IMR-90 (cell line): ENCODE data around the gene GIMAP5. TPM values are rescaled to one million over a fixed set of nuclear protein-coding genes. Genes with fewer than 3 reads are reported as not detected.

Experiments
- ATAC-seq: fragments of 200-7000 bp; cut with Tn5 transposase; 2 replicates; pipeline ENCODE4 v1.9.1; 2020; ENCODE audit warnings: low read depth, mild to moderate bottlenecking, moderate library complexity
- BruUV-seq: library from RNA; stranded (reverse); fragments of 400-500 nt; replicated peaks from 2 replicates; lab custom pipeline; 2021; lab: Mats Ljungman, UMichigan
- CTCF ChIA-PET: fragments of 300-600 bp; formaldehyde crosslinking; extraction: SDS; loops from one replicate; lab custom pipeline; 2021; ENCODE audit warnings: antibody characterized with exemption; lab: Yijun Ruan, JAX
- POLR2A ChIA-PET: fragments of 300-600 bp; sonication (Branson Sonifier 250); formaldehyde crosslinking; loops from one replicate; lab custom pipeline; 2022; ENCODE audit warnings: antibody characterized with exemption; ENCODE audit not compliant: unreplicated experiment; lab: Charles Lee
- DNase-seq: peaks from one replicate; pipeline ENCODE4 v3.0.0; 2013
- H2AFZ ChIP-seq: replicated peaks from 2 replicates; pipeline ENCODE3; 2013; ENCODE audit warnings: low read length, mild to moderate bottlenecking; ENCODE audit not compliant: poor library complexity
- H2AK5ac ChIP-seq: 2 replicates; pipeline ENCODE4 v1.6.1; 2013; ENCODE audit warnings: low read depth, low read length, inconsistent platforms
- H2AK9ac ChIP-seq: replicated peaks from 2 replicates; pipeline ENCODE3; 2013; ENCODE audit warnings: mild to moderate bottlenecking, low read depth, low read length, moderate library complexity; ENCODE audit not compliant: poor library complexity
- H2BK120ac ChIP-seq: 2 replicates; pipeline ENCODE4 v1.6.1; 2013; ENCODE audit warnings: low read depth, low read length, inconsistent platforms
- H2BK15ac ChIP-seq: 3 replicates; pipeline ENCODE4 v1.6.1; 2013; ENCODE audit warnings: low read depth, low read length, inconsistent platforms
- H2BK20ac ChIP-seq: 2 replicates; pipeline ENCODE4 v1.6.1; 2013; ENCODE audit warnings: low read depth, mild to moderate bottlenecking, inconsistent platforms, low read length, moderate library complexity
- H2BK5ac ChIP-seq: 2 replicates; pipeline ENCODE4 v1.6.1; 2013; ENCODE audit warnings: mild to moderate bottlenecking, low read depth, low read length, inconsistent platforms; ENCODE audit not compliant: poor library complexity, severe bottlenecking
- H3K14ac ChIP-seq: replicated peaks from 2 replicates; pipeline ENCODE4 v1.6.1; 2013; ENCODE audit warnings: low read depth, low read length, inconsistent platforms
- H3K18ac ChIP-seq: 2 replicates; pipeline ENCODE4 v1.6.1; 2013; ENCODE audit warnings: low read depth, low read length, control low read depth
- H3K23ac ChIP-seq: 2 replicates; pipeline ENCODE4 v1.6.1; 2013; ENCODE audit warnings: low read depth, low read length, inconsistent platforms
- H3K27ac ChIP-seq: 2 replicates; pipeline ENCODE4 v1.5.1; 2013; ENCODE audit warnings: mild to moderate bottlenecking, control low read depth, low read length; ENCODE audit not compliant: insufficient read depth
- H3K27me3 ChIP-seq: 2 replicates; pipeline ENCODE4 v1.6.1; 2013; ENCODE audit warnings: low read length; ENCODE audit not compliant: control insufficient read depth, insufficient read depth
- H3K36me3 ChIP-seq: 2 replicates; pipeline ENCODE4 v1.6.1; 2013; ENCODE audit warnings: low read length, mixed read lengths; ENCODE audit not compliant: control insufficient read depth, insufficient read depth
- H3K4ac ChIP-seq: 2 replicates; pipeline ENCODE4 v1.6.1; 2013; ENCODE audit warnings: low read depth, low read length, inconsistent platforms
- H3K4me1 ChIP-seq: 2 replicates; pipeline ENCODE4 v1.6.1; 2013; ENCODE audit warnings: low read length, mixed read lengths; ENCODE audit not compliant: control insufficient read depth, insufficient read depth
- H3K4me2 ChIP-seq: 2 replicates; pipeline ENCODE4 v1.6.1; 2013; ENCODE audit warnings: low read depth, mild to moderate bottlenecking, control low read depth, low read length, moderate library complexity
- H3K4me3 ChIP-seq: 2 replicates; pipeline ENCODE4 v1.5.1; 2013; ENCODE audit warnings: low read depth, mild to moderate bottlenecking, control low read depth, low read length, moderate library complexity; ENCODE audit not compliant: insufficient read depth
- H3K56ac ChIP-seq: 2 replicates; pipeline ENCODE4 v1.6.1; 2013; ENCODE audit warnings: low read length, inconsistent platforms; ENCODE audit not compliant: insufficient read depth; ENCODE audit errors: extremely low read depth
- H3K79me1 ChIP-seq, 2 experiments: 2 replicates each; pipeline ENCODE4 v1.6.1; 2013; ENCODE audit warnings: low read length in 2 of 2, inconsistent platforms in 1 of 2, low read depth in 1 of 2
- H3K9ac ChIP-seq: 2 replicates; pipeline ENCODE4 v1.6.1; 2013; ENCODE audit warnings: low read depth, low read length, control low read depth
- H3K9me1 ChIP-seq: 2 replicates; pipeline ENCODE4 v1.6.1; 2013; ENCODE audit warnings: low read length, inconsistent platforms; ENCODE audit not compliant: insufficient read depth
- H3K9me3 ChIP-seq: 2 replicates; pipeline ENCODE4 v1.6.1; 2013; ENCODE audit warnings: low read length; ENCODE audit not compliant: control insufficient read depth, insufficient read depth
- H4K20me1 ChIP-seq: 2 replicates; pipeline ENCODE4 v1.6.1; 2013; ENCODE audit warnings: low read length, inconsistent platforms; ENCODE audit not compliant: insufficient read depth
- H4K5ac ChIP-seq: 2 replicates; pipeline ENCODE4 v1.6.1; 2013; ENCODE audit warnings: mild to moderate bottlenecking, low read depth, low read length, control low read depth
- H4K8ac ChIP-seq, 2 experiments: 2 replicates each; pipeline ENCODE4 v1.6.1; 2013; ENCODE audit warnings: low read depth in 2 of 2, low read length in 2 of 2, control low read depth in 1 of 2, inconsistent platforms in 1 of 2
- H4K91ac ChIP-seq: 2 replicates; pipeline ENCODE4 v1.6.1; 2013; ENCODE audit warnings: low read depth, low read length, inconsistent platforms; ENCODE audit not compliant: insufficient read depth
- BHLHE40 ChIP-seq: fragments of 150-350 bp; IDR thresholded peaks from 2 replicates; pipeline ENCODE4 v1.6.1; 2016; ENCODE audit warnings: mild to moderate bottlenecking, low read depth, low read length
- CEBPB ChIP-seq: IDR thresholded peaks from 2 replicates; pipeline ENCODE4 v1.6.1; 2012; ENCODE audit warnings: low read depth, low read length, improper control_type of control experiment
- CTCF ChIP-seq: conservative IDR thresholded peaks from 2 replicates; pipeline ENCODE4 v1.5.1; 2012; ENCODE audit warnings: mild to moderate bottlenecking, low read depth, low read length, improper control_type of control experiment
- ELK1 ChIP-seq: fragments of 150-350 bp; IDR thresholded peaks from 2 replicates; pipeline ENCODE4 v1.6.1; 2016; ENCODE audit warnings: low read depth, mild to moderate bottlenecking, low read length, moderate library complexity, borderline replicate concordance
- FOS ChIP-seq: fragments of 150-350 bp; IDR thresholded peaks from 2 replicates; pipeline ENCODE4 v1.6.1; 2016; ENCODE audit warnings: low read depth, low read length
- MAFK ChIP-seq: IDR thresholded peaks from 2 replicates; pipeline ENCODE4 v1.6.1; 2012; ENCODE audit warnings: low read depth, low read length, improper control_type of control experiment
- MAZ ChIP-seq: IDR thresholded peaks from 2 replicates; pipeline ENCODE4 v1.6.1; 2012; ENCODE audit warnings: low read depth, mild to moderate bottlenecking, low read length, improper control_type of control experiment, moderate library complexity, borderline replicate concordance
- MXI1 ChIP-seq: IDR thresholded peaks from 2 replicates; pipeline ENCODE4 v1.6.1; 2012; ENCODE audit warnings: low read depth, mild to moderate bottlenecking, low read length, moderate library complexity, borderline replicate concordance
- NFE2L2 ChIP-seq: fragments of 150-350 bp; IDR thresholded peaks from 2 replicates; pipeline ENCODE4 v1.6.1; 2016; ENCODE audit warnings: low read depth, mild to moderate bottlenecking, low read length
- POLR2A ChIP-seq: IDR thresholded peaks from 2 replicates; pipeline ENCODE4 v1.6.1; 2012; ENCODE audit warnings: mild to moderate bottlenecking, low read depth, low read length
- RAD21 ChIP-seq: IDR thresholded peaks from 2 replicates; pipeline ENCODE4 v1.6.1; 2012; ENCODE audit warnings: low read length, improper control_type of control experiment
- RFX5 ChIP-seq: IDR thresholded peaks from 2 replicates; pipeline ENCODE4 v1.8.0; 2012; ENCODE audit warnings: low read depth, mild to moderate bottlenecking, low read length, moderate library complexity
- SMC3 ChIP-seq: fragments of 150-350 bp; IDR thresholded peaks from 2 replicates; pipeline ENCODE4 v1.6.1; 2016; ENCODE audit warnings: low read depth, mild to moderate bottlenecking, antibody characterized with exemption, low read length, moderate library complexity
- USF2 ChIP-seq: fragments of 150-350 bp; IDR thresholded peaks from 2 replicates; pipeline ENCODE4 v1.6.1; 2017; ENCODE audit warnings: mild to moderate bottlenecking, antibody characterized with exemption, low read length, low read depth
- WGBS, 2 experiments: methylation state at CpG; one replicate each; pipeline versions ENCODE4 v1.1.5 to v1.1.7; 2013; ENCODE audit warnings: missing lambda C conversion rate in 2 of 2; ENCODE audit not compliant: insufficient read length in 1 of 2; ENCODE audit errors: extremely low coverage in 2 of 2; 5-methylcytosine and 5-hydroxymethylcytosine counted together
- dilution Hi-C: fragments of 300-500 bp; cut with HindIII; formaldehyde crosslinking; loops from one replicate; pipeline ENCODE4 v1.14.3; 2018; ENCODE audit warnings: low sequenced_read_pairs; ENCODE audit not compliant: unreplicated experiment
- in situ Hi-C: fragments of 300-500 bp; cut with MboI; formaldehyde crosslinking; loops from 3 replicates; pipeline ENCODE4 v1.14.3; 2019; ENCODE audit warnings: low sequenced_read_pairs, inconsistent platforms, mixed read lengths
- intact Hi-C: fragments of 100-400 bp; cut with micrococcal nuclease; formaldehyde crosslinking; loops from 2 replicates; pipeline ENCODE4 v1.10.0; 2022
- polyA plus RNA-seq, 3 experiments: library from polyadenylated mRNA; depleted of rRNA; stranded (reverse); fragments of >200 nt; gene quantifications; 2 replicates each; pipeline ENCODE4 v1.2.3, GENCODE V29; 2012; ENCODE audit warnings: low replicate concordance in 1 of 3
- total RNA-seq: library from RNA; depleted of rRNA; stranded (reverse); fragments of >200 nt; gene quantifications from 2 replicates; pipeline ENCODE4 v1.2.3, GENCODE V29; 2012

GIMAP5 gene
- total and polyA plus RNA-seq, 2 of the 4 experiments (the other 2 are of a cell fraction) = not detected

- no peak for ATAC-seq
Measured at GRCh38 chr7:150738591-150739001, 1.4 kb downstream of the GIMAP5 start.

More at GRCh38 chr7:150738591-150739001, 1.4 kb downstream of the GIMAP5 start:
- Histone ChIP-seq H3K36me3 (no peaks in the 10 kb centered on the region), H2BK120ac (no peak overlapping the region), H4K20me1 (no peaks in the 10 kb centered on the region), H4K8ac (no peak overlapping the region), H2BK5ac (no peak overlapping the region), H3K4me3 (no peak overlapping the region), H3K18ac (no peak overlapping the region), H3K27ac (no peak overlapping the region), H3K23ac (no peak overlapping the region), H2BK20ac (no peak overlapping the region), H3K27me3 (no peaks in the 10 kb centered on the region; the same call in 1 of the 2 replicates), H2AFZ (no peak overlapping the region), H3K79me1 (no peaks in the 10 kb centered on the region), H2AK9ac (no peak overlapping the region), H3K9me1 (no peaks in the 10 kb centered on the region), H2AK5ac (no peak overlapping the region), H3K56ac (no peak overlapping the region), H3K14ac (no peak overlapping the region), H3K4ac (no peak overlapping the region), H3K9ac (no peak overlapping the region), H4K5ac (no peak overlapping the region), H4K91ac (no peak overlapping the region), H3K4me1 (no peaks in the 10 kb centered on the region), H2BK15ac (no peak overlapping the region), H3K9me3 (no peaks in the 10 kb centered on the region), H3K4me2 (no peak overlapping the region)
- in situ Hi-C loops = loop anchor here (25.0 kb wide), 1 partner anchor 426 kb away; the partner anchor contains the start of genes ACTR3C and LRRC61
- BruUV-seq = no TSS peak
- TF ChIP-seq MAZ (no peak), CTCF (no peak), ELK1 (no peak), SMC3 (no peak), CEBPB (no peak), RAD21 (no peak), BHLHE40 (no peak), MAFK (no peak), USF2 (no peak), MXI1 (no peak), FOS (no peak), RFX5 (no peak), NFE2L2 (no peak), POLR2A (no peak)
- DNase-seq = no peak
- intact Hi-C loops = no loop called here
- ChIA-PET CTCF (no interaction called here), POLR2A (no interaction called here)
- dilution Hi-C loops = no loop called here
- WGBS, 2 experiments = no CpG with 5 or more reads among the region's 5 CpGs
